Peyer's patch (tissue), 4 donors: ENCODE results near the gene EYS.

ENCODE experiments used
- POLR2A ChIP-seq, 2 donors: fragments of 450-650 bp; IDR thresholded peaks; one replicate each; pipeline ENCODE4 v1.5.1; 2017; ENCODE audit warnings: antibody characterized with exemption in 2 of 2, mild to moderate bottlenecking in 2 of 2, moderate library complexity in 2 of 2
- TF ChIP-seq, protein P1 (sequence below), 6 experiments: fragments of 450-650 bp in 4 of 6; fragments of 200-600 bp in 2 of 6; sonication (generic) in 1 of 6; IDR thresholded peaks; one replicate each; pipeline ENCODE4 v1.5.1; 2017 to 2019; ENCODE audit warnings: antibody characterized with exemption in 6 of 6, mild to moderate bottlenecking in 3 of 6, moderate library complexity in 1 of 6

DNA sequence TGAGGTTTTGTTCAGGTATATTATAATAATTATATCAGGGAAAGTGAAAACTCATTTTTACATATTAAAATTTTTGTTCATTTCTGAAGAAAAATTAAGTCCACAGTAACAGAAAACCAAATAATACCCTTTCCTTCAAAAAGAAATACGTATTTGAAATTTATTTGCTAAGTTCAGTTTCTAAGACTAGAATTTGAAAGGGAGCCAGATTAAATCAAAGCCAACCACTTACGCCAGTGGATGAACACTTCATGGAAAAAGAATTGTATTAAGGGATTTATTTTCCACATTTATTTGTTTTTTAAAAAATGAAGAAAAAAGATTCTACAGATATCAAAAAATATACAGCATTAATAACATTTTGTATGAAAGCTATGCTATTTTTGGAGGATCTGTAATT is 654.4 kb downstream of the EYS start:
- TF ChIP-seq POLR2A (IDR thresholded peaks at IDR 0.05), result no peak
- TF ChIP-seq, protein P1, sequence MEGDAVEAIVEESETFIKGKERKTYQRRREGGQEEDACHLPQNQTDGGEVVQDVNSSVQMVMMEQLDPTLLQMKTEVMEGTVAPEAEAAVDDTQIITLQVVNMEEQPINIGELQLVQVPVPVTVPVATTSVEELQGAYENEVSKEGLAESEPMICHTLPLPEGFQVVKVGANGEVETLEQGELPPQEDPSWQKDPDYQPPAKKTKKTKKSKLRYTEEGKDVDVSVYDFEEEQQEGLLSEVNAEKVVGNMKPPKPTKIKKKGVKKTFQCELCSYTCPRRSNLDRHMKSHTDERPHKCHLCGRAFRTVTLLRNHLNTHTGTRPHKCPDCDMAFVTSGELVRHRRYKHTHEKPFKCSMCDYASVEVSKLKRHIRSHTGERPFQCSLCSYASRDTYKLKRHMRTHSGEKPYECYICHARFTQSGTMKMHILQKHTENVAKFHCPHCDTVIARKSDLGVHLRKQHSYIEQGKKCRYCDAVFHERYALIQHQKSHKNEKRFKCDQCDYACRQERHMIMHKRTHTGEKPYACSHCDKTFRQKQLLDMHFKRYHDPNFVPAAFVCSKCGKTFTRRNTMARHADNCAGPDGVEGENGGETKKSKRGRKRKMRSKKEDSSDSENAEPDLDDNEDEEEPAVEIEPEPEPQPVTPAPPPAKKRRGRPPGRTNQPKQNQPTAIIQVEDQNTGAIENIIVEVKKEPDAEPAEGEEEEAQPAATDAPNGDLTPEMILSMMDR (IDR thresholded peaks at IDR 0.05), result no peak
